SK-N-SH treated with all-trans-retinoic acid at 6 μM for 48 hours (cell line): ENCODE measurements around the gene CFDP1.

Experiments used
- ATAC-seq: fragments of 200-7000 bp; cut with Tn5 transposase; 3 replicates; pipeline ENCODE4 v1.9.1; 2020; ENCODE audit warnings: mild to moderate bottlenecking, moderate library complexity
- ARNTL ChIP-seq: fragments of 450-650 bp; formaldehyde crosslinking; IDR thresholded peaks from 2 replicates; pipeline ENCODE4 v1.5.0; 2020; ENCODE audit warnings: low read depth, mild to moderate bottlenecking, moderate library complexity, borderline replicate concordance
- BACH2 ChIP-seq: fragments of 250-450 bp; sonication (Bioruptor Pico); IDR thresholded peaks from 2 replicates; pipeline ENCODE4 v1.9.0; 2021; ENCODE audit warnings: mild to moderate bottlenecking, borderline replicate concordance
- CSDC2 ChIP-seq: fragments of 250-450 bp; sonication (Bioruptor Pico); IDR thresholded peaks from 2 replicates; pipeline ENCODE4 v1.5.0; 2020; ENCODE audit warnings: mild to moderate bottlenecking, moderate library complexity
- ESRRG ChIP-seq: fragments of 250-450 bp; sonication (Bioruptor Pico); IDR thresholded peaks from 2 replicates; pipeline ENCODE4 v1.6.1; 2021; ENCODE audit warnings: mild to moderate bottlenecking
- GLIS3 ChIP-seq: fragments of 250-450 bp; sonication (Bioruptor Pico); IDR thresholded peaks from 2 replicates; pipeline ENCODE4 v1.5.0; 2020; ENCODE audit warnings: mild to moderate bottlenecking, moderate library complexity
- ISL1 ChIP-seq: fragments of 250-450 bp; sonication (Bioruptor Pico); IDR thresholded peaks from 2 replicates; pipeline ENCODE4 v2.1.2; 2022; ENCODE audit warnings: mild to moderate bottlenecking, moderate library complexity
- OSR1 ChIP-seq: fragments of 250-450 bp; sonication (Bioruptor Pico); IDR thresholded peaks from 2 replicates; pipeline ENCODE4 v1.8.0; 2022; ENCODE audit warnings: moderate library complexity, mild to moderate bottlenecking, inconsistent platforms
- RARB ChIP-seq: fragments of 250-450 bp; sonication (Bioruptor Pico); IDR thresholded peaks from 2 replicates; pipeline ENCODE4 v1.8.0; 2021; ENCODE audit warnings: mild to moderate bottlenecking, moderate library complexity
- SNAI2 ChIP-seq: fragments of 250-450 bp; sonication (Bioruptor Pico); IDR thresholded peaks from 2 replicates; pipeline ENCODE4 v1.5.0; 2020; ENCODE audit warnings: mild to moderate bottlenecking, moderate library complexity
- TOX ChIP-seq: fragments of 250-450 bp; sonication (Bioruptor Pico); IDR thresholded peaks from 2 replicates; pipeline ENCODE4 v1.8.0; 2021; ENCODE audit warnings: mild to moderate bottlenecking, moderate library complexity, borderline replicate concordance
- ZC3H10 ChIP-seq: fragments of 250-450 bp; sonication (Bioruptor Pico); IDR thresholded peaks from 2 replicates; pipeline ENCODE4 v1.5.1; 2021; ENCODE audit warnings: mild to moderate bottlenecking, moderate library complexity
- ZFP3 ChIP-seq: fragments of 250-450 bp; sonication (Bioruptor Pico); IDR thresholded peaks from 2 replicates; pipeline ENCODE4 v1.5.0; 2020; ENCODE audit warnings: mild to moderate bottlenecking, moderate library complexity
- ZNF70 ChIP-seq: fragments of 450-650 bp; formaldehyde crosslinking; IDR thresholded peaks from 2 replicates; pipeline ENCODE4 v1.5.0; 2020; ENCODE audit warnings: mild to moderate bottlenecking, moderate library complexity
- ZNF8 ChIP-seq: fragments of 450-650 bp; formaldehyde crosslinking; IDR thresholded peaks from 2 replicates; pipeline ENCODE4 v1.5.0; 2020; ENCODE audit warnings: mild to moderate bottlenecking, moderate library complexity
- TF ChIP-seq, protein P1 (sequence below): fragments of 250-450 bp; sonication (Bioruptor Pico); IDR thresholded peaks from 2 replicates; pipeline ENCODE4 v1.5.1; 2021; ENCODE audit warnings: mild to moderate bottlenecking, moderate library complexity
- TF ChIP-seq, protein P2 (sequence below): fragments of 250-450 bp; sonication (Bioruptor Pico); IDR thresholded peaks from 2 replicates; pipeline ENCODE4 v1.8.0; 2020; ENCODE audit warnings: mild to moderate bottlenecking, moderate library complexity, borderline replicate concordance
- TF ChIP-seq, protein P3 (sequence below): fragments of 250-450 bp; sonication (Bioruptor Pico); IDR thresholded peaks from 2 replicates; pipeline ENCODE4 v1.5.0; 2020; ENCODE audit warnings: mild to moderate bottlenecking, moderate library complexity
- TF ChIP-seq, protein P4 (sequence below): fragments of 250-450 bp; sonication (Bioruptor Pico); IDR thresholded peaks from 2 replicates; pipeline ENCODE4 v1.5.1; 2020; ENCODE audit warnings: low read depth, mild to moderate bottlenecking, moderate library complexity
- TF ChIP-seq, protein P5 (sequence below): fragments of 250-450 bp; sonication (Bioruptor Pico); IDR thresholded peaks from 2 replicates; pipeline ENCODE4 v1.8.0; 2021; ENCODE audit warnings: low read depth, mild to moderate bottlenecking, moderate library complexity, borderline replicate concordance

Gene CFDP1

DNA sequence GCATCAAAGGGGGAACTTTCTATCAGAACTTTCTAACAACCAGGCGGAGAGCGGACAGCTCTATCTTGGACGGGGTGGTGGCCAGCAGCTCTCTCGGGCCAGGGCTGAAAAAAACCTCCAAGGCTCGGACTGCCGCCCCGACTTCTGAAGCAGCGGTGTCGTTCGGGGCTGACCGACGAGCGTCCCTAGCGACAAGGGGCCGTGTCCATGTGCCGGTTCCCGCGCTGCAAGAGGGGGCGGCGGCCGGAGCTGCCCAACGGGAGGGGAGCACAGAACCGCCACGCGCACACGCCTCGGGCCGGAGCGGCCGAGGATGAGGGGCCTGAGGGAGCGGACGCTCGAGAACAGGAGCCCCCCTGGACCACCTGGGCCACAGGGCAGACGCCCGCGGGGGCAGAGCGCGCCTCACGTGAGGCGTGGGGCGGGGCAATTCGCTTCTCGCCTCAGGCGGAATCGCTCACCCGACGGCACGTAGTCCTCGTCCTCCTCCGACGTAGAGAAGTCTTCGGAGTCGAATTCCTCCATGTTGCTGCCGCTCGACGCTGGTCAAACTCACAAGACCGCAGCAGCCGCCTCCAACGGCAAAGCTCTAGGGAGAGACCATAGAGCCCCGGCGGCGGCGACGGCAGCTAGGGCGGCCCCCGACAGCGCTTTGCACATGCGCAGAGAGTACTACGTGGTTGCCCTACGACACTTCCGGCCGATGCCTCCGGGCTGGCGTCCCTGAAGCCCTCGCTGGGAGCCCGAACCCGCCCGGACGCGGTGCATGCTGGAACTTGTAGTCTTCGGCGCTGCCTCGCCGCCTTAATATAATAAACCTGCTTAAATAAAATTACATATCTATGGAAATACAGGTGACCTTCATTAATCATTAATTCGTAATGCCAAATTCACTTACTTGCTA is at the start of gene CFDP1:
Gene CFDP1 (minus strand): TSS at position 676 of the 904 bp plus-strand sequence. CDS start 151 bp downstream, at position 525.
- TF ChIP-seq ZC3H10 (no peak), ZNF70 (CRISPR knock-in tag) (no peak), ZNF8 (CRISPR knock-in tag) (no peak), ESRRG (CRISPR knock-in tag) (no peak), GLIS3 (CRISPR knock-in tag) (0 out of 2 replicates have a peak, but pooled peaks have one; percentile 45), ISL1 (no peak), ZFP3 (CRISPR knock-in tag) (0 out of 2 replicates have a peak, but pooled peaks have one; percentile 45), RARB (CRISPR knock-in tag) (no peak), CSDC2 (0 out of 2 replicates have a peak, but pooled peaks have one; percentile 81), TOX (no peak), BACH2 (CRISPR knock-in tag) (no peak)
- TF ChIP-seq, protein P1, sequence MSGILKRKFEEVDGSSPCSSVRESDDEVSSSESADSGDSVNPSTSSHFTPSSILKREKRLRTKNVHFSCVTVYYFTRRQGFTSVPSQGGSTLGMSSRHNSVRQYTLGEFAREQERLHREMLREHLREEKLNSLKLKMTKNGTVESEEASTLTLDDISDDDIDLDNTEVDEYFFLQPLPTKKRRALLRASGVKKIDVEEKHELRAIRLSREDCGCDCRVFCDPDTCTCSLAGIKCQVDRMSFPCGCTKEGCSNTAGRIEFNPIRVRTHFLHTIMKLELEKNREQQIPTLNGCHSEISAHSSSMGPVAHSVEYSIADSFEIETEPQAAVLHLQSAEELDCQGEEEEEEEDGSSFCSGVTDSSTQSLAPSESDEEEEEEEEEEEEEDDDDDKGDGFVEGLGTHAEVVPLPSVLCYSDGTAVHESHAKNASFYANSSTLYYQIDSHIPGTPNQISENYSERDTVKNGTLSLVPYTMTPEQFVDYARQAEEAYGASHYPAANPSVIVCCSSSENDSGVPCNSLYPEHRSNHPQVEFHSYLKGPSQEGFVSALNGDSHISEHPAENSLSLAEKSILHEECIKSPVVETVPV (CRISPR knock-in tag) = no peak
- TF ChIP-seq, protein P2, sequence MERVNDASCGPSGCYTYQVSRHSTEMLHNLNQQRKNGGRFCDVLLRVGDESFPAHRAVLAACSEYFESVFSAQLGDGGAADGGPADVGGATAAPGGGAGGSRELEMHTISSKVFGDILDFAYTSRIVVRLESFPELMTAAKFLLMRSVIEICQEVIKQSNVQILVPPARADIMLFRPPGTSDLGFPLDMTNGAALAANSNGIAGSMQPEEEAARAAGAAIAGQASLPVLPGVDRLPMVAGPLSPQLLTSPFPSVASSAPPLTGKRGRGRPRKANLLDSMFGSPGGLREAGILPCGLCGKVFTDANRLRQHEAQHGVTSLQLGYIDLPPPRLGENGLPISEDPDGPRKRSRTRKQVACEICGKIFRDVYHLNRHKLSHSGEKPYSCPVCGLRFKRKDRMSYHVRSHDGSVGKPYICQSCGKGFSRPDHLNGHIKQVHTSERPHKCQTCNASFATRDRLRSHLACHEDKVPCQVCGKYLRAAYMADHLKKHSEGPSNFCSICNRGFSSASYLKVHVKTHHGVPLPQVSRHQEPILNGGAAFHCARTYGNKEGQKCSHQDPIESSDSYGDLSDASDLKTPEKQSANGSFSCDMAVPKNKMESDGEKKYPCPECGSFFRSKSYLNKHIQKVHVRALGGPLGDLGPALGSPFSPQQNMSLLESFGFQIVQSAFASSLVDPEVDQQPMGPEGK (CRISPR knock-in tag) = no peak
- ATAC-seq = peak; percentile 97

DNA sequence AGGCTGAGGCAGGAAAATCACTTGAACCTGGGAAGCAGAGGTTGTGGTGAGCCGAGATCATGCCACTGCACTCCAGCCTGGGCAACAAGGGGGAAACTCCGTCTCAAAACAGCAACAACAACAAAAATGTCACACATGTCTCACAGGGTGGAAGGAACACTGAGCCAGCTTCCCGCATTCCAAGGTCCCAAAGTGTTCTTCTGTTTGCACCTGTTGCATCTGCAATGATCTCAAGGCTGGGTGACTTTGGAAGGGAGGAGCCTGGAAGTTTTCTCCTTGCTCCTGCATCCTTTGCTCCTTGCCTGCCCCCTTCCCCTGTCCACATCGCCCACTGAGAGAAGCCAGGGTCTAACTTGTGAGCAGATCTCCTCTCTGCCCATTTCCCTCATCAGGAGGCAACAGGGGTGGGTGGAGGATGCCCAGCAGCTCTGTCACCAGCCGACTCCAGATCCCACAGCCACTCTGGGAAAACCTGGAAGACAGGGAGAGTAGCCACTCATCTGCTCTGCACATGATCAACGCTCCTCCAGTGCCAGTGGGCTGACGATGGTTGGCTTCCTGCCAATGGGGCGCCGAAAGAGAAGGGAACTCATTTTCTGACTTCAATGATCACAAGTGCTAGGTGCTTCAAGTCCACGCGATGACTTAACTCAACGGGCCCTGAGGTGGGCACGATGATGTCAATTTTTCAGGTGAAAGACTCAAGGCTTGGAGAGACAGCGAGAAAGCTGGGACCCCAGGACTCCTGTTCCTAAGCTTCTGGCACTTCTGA is 49.3 kb upstream of the CFDP1 start:
- TF ChIP-seq ARNTL (CRISPR knock-in tag) (no peak), ZNF70 (CRISPR knock-in tag) (no peak), OSR1 (CRISPR knock-in tag) (no peak), ZNF8 (CRISPR knock-in tag) (no peak), ZFP3 (CRISPR knock-in tag) (no peak), ZC3H10 (no peak), SNAI2 (CRISPR knock-in tag) (no peak)
- TF ChIP-seq, protein P3, sequence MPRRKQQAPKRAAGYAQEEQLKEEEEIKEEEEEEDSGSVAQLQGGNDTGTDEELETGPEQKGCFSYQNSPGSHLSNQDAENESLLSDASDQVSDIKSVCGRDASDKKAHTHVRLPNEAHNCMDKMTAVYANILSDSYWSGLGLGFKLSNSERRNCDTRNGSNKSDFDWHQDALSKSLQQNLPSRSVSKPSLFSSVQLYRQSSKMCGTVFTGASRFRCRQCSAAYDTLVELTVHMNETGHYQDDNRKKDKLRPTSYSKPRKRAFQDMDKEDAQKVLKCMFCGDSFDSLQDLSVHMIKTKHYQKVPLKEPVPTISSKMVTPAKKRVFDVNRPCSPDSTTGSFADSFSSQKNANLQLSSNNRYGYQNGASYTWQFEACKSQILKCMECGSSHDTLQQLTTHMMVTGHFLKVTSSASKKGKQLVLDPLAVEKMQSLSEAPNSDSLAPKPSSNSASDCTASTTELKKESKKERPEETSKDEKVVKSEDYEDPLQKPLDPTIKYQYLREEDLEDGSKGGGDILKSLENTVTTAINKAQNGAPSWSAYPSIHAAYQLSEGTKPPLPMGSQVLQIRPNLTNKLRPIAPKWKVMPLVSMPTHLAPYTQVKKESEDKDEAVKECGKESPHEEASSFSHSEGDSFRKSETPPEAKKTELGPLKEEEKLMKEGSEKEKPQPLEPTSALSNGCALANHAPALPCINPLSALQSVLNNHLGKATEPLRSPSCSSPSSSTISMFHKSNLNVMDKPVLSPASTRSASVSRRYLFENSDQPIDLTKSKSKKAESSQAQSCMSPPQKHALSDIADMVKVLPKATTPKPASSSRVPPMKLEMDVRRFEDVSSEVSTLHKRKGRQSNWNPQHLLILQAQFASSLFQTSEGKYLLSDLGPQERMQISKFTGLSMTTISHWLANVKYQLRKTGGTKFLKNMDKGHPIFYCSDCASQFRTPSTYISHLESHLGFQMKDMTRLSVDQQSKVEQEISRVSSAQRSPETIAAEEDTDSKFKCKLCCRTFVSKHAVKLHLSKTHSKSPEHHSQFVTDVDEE (CRISPR knock-in tag) = no peak
- TF ChIP-seq, protein P2 (CRISPR knock-in tag) = no peak
- TF ChIP-seq, protein P1 (CRISPR knock-in tag) = no peak
- TF ChIP-seq, protein P4, sequence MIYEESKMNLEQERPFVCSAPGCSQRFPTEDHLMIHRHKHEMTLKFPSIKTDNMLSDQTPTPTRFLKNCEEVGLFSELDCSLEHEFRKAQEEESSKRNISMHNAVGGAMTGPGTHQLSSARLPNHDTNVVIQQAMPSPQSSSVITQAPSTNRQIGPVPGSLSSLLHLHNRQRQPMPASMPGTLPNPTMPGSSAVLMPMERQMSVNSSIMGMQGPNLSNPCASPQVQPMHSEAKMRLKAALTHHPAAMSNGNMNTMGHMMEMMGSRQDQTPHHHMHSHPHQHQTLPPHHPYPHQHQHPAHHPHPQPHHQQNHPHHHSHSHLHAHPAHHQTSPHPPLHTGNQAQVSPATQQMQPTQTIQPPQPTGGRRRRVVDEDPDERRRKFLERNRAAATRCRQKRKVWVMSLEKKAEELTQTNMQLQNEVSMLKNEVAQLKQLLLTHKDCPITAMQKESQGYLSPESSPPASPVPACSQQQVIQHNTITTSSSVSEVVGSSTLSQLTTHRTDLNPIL = no peak
- TF ChIP-seq, protein P5, sequence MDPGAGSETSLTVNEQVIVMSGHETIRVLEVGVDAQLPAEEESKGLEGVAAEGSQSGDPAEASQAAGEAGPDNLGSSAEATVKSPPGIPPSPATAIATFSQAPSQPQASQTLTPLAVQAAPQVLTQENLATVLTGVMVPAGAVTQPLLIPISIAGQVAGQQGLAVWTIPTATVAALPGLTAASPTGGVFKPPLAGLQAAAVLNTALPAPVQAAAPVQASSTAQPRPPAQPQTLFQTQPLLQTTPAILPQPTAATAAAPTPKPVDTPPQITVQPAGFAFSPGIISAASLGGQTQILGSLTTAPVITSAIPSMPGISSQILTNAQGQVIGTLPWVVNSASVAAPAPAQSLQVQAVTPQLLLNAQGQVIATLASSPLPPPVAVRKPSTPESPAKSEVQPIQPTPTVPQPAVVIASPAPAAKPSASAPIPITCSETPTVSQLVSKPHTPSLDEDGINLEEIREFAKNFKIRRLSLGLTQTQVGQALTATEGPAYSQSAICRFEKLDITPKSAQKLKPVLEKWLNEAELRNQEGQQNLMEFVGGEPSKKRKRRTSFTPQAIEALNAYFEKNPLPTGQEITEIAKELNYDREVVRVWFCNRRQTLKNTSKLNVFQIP (CRISPR knock-in tag) = no peak
- peak; percentile 51 for ATAC-seq
